Islet precursor cell (in vitro differentiated cells): ENCODE data around the gene AHNAK2.

Source experiments
- DNase-seq: peaks from one replicate; pipeline ENCODE4 v3.0.0-alpha.2; 2018

Gene AHNAK2

DNA sequence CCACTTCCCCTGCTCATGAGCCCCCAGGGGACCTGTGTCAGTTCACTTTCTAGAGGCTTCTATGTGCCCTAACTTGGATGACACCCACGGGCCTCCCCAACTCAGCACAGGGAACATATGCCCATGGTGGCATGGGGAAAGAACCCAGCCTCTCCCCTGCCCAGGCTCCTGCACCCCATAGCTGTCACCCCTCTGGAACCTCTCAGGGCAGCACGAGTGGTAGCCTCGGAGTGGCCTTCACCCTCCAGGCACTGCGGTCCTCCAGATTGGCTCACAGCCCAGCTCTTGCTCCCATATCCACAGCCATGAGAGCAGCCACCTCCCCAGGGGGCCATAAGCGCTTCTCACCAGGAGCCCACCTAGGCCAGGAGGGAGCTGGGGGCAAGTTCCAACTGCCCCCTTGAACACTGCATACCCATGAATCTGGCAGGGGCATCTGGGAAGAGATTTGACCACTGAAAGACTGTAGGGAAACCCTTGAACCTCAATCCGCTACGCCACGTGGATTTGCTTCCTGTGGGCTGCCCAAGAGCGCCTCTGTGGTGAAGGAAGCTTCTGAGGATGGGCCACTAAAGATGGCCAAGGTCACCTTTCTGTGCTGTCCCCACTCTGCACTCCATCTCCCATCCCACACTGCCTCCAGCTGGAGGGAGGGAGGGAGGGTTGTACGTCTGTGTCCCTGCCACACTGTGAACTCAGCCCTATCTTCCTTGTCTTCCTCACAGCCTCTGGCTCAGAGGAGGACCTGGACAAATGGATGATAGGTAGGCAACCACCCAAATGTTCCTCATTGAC lies 41.6 kb downstream of the AHNAK2 start:
- DNase-seq: no peak

DNA sequence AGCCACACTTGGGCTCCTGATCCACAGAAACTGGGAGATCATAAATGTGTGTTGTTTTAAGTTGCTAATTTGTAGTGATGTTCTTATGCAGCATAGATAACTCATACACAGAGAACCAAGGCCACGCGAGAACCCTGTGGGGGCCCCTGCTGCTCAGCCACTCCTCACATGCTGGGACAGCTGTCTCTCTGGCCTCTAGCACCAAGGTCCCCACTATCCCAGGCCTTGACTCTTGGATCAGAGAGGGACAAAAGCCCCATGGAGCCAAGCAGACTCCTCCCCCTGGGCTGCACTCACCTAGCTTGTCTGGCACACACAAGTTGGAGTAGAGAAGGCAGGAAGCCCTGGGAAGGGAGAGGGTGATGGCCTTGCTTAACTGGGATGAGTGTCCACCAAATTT lies 42.2 kb downstream of the AHNAK2 start:
- no peak for DNase-seq

- DNase-seq: no peak
Observed at GRCh38 chr14:104935026-104935650, 43.0 kb downstream of the AHNAK2 start.

GRCh38 chr14:104933746-104934733 lies 44.1 kb downstream of the AHNAK2 start:
- no peak for DNase-seq

DNA sequence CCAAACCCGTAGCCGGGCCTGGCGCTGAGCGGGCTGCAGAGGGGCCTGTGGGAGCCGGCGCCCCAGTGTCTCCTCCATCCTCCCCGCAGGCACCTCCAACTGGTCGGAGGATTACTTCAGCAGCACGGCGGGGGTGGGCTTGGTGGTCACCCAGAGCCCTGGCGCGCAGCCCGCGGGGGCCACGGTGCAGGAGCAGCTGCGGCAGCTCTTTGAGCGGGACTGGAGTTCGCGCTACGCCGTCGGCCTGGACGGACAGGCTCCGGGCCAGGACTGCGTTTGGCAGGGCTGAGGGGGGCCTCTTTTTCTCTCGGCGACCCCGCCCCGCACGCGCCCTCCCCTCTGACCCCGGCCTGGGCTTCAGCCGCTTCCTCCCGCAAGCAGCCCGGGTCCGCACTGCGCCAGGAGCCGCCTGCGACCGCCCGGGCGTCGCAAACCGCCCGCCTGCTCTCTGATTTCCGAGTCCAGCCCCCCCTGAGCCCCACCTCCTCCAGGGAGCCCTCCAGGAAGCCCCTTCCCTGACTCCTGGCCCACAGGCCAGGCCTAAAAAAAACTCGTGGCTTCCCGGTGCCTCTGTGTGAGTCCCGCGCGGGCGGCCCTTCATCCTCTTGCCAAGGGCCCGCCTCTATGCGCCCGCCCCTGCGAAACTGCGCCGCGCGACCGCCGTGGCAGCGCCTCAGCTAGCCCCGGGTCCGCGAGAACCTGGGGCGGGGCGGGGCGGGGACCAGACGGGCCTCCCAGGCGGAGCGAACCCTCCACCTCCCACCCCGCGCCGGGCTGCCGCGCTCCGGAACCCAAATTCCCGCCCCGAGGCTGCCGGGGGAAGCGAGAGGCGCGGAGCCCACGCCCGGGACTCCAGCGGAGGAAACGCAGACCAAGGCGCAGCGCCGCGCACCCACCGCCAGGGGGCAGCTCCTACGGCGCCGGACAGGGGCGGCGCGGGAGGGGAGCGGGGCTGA lies 45.2 kb downstream of the AHNAK2 start:
- DNase-seq: peak; percentile 87

DNA sequence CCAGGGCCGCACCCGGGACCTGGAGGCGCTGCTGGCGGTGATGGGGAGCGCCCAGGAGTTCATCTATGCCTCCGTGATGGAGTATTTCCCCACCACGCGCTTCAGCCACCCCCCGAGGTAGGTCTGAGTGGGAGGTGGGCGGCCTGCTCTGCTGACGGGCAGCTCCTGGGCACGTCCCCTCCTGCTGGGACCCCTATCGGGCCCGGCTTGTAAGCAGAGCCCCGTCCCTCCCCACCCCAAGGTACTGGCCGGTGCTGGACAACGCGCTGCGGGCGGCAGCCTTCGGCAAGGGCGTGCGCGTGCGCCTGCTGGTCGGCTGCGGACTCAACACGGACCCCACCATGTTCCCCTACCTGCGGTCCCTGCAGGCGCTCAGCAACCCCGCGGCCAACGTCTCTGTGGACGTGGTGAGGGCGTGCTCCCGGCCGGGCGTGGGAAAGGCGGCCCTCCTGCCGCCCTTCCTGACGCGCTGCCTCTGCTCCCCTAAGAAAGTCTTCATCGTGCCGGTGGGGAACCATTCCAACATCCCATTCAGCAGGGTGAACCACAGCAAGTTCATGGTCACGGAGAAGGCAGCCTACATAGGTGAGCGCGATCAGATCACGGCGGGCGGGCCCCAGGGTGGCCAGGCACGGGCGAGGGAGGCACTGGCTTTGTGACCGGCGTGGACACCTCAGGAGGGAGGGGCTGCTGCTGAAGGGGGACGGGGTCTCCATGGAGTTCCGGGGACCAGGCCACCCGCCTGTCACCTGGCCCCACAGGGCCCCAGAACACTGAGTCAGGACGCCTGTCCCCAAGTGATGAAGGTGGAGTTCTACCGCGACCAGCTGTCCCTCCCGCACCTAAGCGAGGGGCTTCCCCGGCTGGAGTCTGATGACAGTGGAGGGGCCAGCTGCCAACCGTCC lies 46.2 kb downstream of the AHNAK2 start:
- no peak for DNase-seq

- DNase-seq: no peak
Observed at GRCh38 chr14:104931304-104931770, 46.8 kb downstream of the AHNAK2 start.

DNA sequence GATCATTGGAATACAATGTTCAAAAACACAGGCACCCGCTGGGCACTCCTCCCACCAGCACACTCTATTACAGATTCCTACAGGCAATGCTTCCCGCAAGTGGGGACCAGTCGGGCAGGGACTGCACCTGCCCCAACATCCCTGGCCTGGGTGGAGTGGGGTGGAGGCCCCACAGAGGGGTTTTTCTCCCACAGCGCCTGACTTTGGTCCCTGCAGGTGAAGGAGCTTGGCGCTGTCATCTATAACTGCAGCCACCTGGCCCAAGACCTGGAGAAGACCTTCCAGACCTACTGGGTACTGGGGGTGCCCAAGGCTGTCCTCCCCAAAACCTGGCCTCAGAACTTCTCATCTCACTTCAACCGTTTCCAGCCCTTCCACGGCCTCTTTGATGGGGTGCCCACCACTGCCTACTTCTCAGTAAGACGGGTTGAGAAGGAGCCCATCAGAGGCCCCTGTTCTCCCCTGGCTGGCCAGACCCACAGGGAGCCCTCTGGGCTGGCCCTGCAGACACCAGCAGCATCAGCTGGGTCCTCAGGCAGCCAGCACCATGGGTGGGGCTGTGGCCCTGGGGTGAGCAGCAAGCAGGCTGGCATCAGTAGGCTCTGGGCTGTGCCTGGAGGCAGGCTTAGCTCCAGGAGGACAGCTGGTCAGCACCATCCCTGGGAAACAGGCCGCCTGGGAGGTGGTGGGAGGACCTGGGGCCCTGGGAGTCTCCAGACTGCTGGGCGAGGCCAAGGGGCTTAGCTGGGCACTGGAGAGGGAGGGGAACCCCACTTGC lies 47.5 kb downstream of the AHNAK2 start:
- peak; percentile 54 for DNase-seq

- peak; percentile 47 for DNase-seq
Observed at GRCh38 chr14:104929268-104930230, 48.6 kb downstream of the AHNAK2 start.

DNA sequence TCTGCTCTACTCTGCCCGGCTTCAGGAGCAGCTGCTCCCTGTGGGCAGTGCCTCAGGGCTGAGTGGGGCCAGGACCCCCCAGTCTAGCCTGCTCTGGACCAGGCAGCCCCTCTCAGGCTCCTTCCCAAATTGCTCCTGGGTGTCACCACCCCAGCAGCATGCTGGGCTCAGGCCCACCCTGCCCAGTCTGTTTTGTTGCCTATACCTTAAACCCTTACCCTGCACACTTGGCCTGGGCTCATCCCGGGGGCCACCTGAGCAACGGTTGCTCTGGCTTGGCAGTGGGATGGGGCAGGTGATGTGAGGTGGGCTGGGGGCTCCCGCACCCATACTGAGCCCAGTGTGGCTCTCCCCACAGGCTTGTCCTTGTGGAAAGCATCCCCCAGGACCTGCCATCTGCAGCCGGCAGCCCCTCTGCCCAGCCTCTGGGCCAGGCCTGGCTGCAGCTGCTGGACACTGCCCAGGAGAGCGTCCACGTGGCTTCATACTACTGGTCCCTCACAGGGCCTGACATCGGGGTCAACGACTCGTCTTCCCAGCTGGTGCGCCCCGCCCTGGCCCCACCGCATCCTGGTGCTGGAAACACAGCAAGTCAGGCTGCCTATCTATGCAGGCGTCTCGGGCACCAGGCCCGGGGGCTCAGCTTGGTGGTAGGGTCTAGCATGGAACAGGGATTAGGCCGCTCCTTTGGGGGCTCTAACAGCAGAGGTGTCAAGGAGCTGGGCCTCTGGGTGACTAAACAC lies 49.6 kb downstream of the AHNAK2 start:
- peak; percentile 49 for DNase-seq

DNA sequence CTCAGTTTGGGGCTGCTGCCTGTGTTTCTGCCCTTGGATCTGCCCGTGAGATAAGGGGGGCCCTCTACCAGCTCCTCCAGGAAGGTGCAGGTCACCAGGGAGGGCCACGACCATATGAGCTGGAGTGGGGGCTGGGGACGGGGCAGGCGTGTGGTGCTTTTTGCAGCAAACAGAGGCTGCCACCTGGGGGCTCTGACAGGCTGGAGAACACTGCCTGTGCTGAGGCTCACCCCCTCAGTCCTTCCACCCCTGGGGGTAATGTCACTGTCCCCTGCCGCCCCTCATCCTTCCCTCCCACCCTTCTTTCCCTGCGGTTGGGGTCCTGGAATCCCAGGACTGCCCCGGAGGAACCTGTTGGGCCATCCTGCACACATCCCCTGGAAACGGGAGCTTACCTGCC lies 50.3 kb downstream of the AHNAK2 start:
- no peak for DNase-seq

GRCh38 chr14:104927432-104927816 lies 50.8 kb downstream of the AHNAK2 start:
- DNase-seq: peak; percentile 52

- peak; percentile 48 for DNase-seq
Observed at GRCh38 chr14:104926619-104927431, 51.3 kb downstream of the AHNAK2 start.

- DNase-seq: peak; percentile 51
Observed at GRCh38 chr14:104925855-104926609, 52.1 kb downstream of the AHNAK2 start.

GRCh38 chr14:104925214-104925854 lies 52.8 kb downstream of the AHNAK2 start:
- DNase-seq: no peak
